ENCODE data around the gene NENF.

NENF gene

GRCh38 chr1:212434992-212435391 is 2.3 kb downstream of the NENF start (continued):
- TF ChIP-seq, protein P1, sequence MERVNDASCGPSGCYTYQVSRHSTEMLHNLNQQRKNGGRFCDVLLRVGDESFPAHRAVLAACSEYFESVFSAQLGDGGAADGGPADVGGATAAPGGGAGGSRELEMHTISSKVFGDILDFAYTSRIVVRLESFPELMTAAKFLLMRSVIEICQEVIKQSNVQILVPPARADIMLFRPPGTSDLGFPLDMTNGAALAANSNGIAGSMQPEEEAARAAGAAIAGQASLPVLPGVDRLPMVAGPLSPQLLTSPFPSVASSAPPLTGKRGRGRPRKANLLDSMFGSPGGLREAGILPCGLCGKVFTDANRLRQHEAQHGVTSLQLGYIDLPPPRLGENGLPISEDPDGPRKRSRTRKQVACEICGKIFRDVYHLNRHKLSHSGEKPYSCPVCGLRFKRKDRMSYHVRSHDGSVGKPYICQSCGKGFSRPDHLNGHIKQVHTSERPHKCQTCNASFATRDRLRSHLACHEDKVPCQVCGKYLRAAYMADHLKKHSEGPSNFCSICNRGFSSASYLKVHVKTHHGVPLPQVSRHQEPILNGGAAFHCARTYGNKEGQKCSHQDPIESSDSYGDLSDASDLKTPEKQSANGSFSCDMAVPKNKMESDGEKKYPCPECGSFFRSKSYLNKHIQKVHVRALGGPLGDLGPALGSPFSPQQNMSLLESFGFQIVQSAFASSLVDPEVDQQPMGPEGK (CRISPR knock-in tag; IDR thresholded peaks at IDR 0.05; ENCODE audit: borderline replicate concordance) = no peak
- no peak for TF ChIP-seq ZNF8 (CRISPR knock-in tag; IDR thresholded peaks at IDR 0.05)
- no peak for TF ChIP-seq TSHZ2 (CRISPR knock-in tag; IDR thresholded peaks at IDR 0.05)
- TF ChIP-seq, protein P2, sequence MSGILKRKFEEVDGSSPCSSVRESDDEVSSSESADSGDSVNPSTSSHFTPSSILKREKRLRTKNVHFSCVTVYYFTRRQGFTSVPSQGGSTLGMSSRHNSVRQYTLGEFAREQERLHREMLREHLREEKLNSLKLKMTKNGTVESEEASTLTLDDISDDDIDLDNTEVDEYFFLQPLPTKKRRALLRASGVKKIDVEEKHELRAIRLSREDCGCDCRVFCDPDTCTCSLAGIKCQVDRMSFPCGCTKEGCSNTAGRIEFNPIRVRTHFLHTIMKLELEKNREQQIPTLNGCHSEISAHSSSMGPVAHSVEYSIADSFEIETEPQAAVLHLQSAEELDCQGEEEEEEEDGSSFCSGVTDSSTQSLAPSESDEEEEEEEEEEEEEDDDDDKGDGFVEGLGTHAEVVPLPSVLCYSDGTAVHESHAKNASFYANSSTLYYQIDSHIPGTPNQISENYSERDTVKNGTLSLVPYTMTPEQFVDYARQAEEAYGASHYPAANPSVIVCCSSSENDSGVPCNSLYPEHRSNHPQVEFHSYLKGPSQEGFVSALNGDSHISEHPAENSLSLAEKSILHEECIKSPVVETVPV (CRISPR knock-in tag; IDR thresholded peaks at IDR 0.05) = no peak

DNA sequence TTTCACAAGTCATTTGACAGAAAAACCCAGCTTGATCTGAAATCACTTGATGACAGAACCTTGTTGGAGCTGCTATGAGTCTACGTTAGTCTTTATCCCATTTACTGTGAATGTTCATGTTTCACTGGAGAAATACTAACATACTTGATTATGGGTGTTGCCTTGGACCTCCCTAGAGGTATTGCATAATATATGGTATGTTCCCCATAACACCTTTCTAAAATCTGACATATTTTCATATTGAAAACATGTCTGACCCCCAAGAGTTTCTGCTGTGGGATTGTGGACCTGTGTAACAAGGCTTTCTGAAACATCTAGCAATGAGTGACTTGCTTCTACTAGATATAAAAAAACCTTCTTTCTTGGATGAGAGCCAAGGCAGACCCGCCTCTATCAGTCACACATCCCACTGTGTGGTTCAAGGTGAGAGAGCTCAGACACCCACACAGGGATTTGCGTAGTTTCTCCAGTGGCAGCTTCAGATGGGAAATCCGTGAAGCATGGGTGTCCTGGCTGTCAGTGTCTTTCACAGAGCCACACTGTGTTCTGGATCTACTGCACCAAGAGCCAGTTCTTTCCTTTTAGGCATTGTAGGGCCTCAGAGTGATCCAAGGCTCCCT is 4.6 kb downstream of the NENF start:
- ATAC-seq = no peak
- TF ChIP-seq CREB5 (CRISPR knock-in tag; IDR thresholded peaks at IDR 0.05; ENCODE audit: low read depth) (no peak), OSR1 (CRISPR knock-in tag; IDR thresholded peaks at IDR 0.05) (no peak), GLIS3 (CRISPR knock-in tag; IDR thresholded peaks at IDR 0.05) (no peak), PPARA (CRISPR knock-in tag; IDR thresholded peaks at IDR 0.05; ENCODE audit: borderline replicate concordance) (no peak), ZNF565 (CRISPR knock-in tag; conservative IDR thresholded peaks at IDR 0.05; ENCODE audit: low read depth) (no peak), TCF4 (CRISPR knock-in tag; IDR thresholded peaks at IDR 0.05; ENCODE audit: borderline replicate concordance) (no peak), ZFP3 (CRISPR knock-in tag; IDR thresholded peaks at IDR 0.05) (no peak), SNAI2 (CRISPR knock-in tag; IDR thresholded peaks at IDR 0.05) (no peak), TOX (CRISPR knock-in tag; IDR thresholded peaks at IDR 0.05; ENCODE audit: borderline replicate concordance) (no peak), ARNTL (CRISPR knock-in tag; IDR thresholded peaks at IDR 0.05; ENCODE audit: borderline replicate concordance, low read depth) (no peak), BACH2 (CRISPR knock-in tag; IDR thresholded peaks at IDR 0.05; ENCODE audit: borderline replicate concordance) (no peak)

- no peak for TF ChIP-seq ZNF565 (CRISPR knock-in tag; conservative IDR thresholded peaks at IDR 0.05; ENCODE audit: low read depth)
- no peak for TF ChIP-seq RARB (CRISPR knock-in tag; IDR thresholded peaks at IDR 0.05)
- TF ChIP-seq GLIS3 (CRISPR knock-in tag; IDR thresholded peaks at IDR 0.05) = no peak
- TF ChIP-seq ZC3H10 (CRISPR knock-in tag; IDR thresholded peaks at IDR 0.05) = no peak
- no peak for TF ChIP-seq ZNF8 (CRISPR knock-in tag; IDR thresholded peaks at IDR 0.05)
- TF ChIP-seq SNAI2 (CRISPR knock-in tag; IDR thresholded peaks at IDR 0.05) = no peak
- TF ChIP-seq, protein P2 (CRISPR knock-in tag; IDR thresholded peaks at IDR 0.05) = no peak
- TF ChIP-seq ZNF70 (CRISPR knock-in tag; IDR thresholded peaks at IDR 0.05) = no peak
- no peak for TF ChIP-seq PPARA (CRISPR knock-in tag; IDR thresholded peaks at IDR 0.05; ENCODE audit: borderline replicate concordance)
- no peak for TF ChIP-seq TCF4 (CRISPR knock-in tag; IDR thresholded peaks at IDR 0.05; ENCODE audit: borderline replicate concordance)
- TF ChIP-seq ISL1 (CRISPR knock-in tag; IDR thresholded peaks at IDR 0.05) = no peak
- no peak for TF ChIP-seq CSDC2 (CRISPR knock-in tag; IDR thresholded peaks at IDR 0.05)
- TF ChIP-seq BACH2 (CRISPR knock-in tag; IDR thresholded peaks at IDR 0.05; ENCODE audit: borderline replicate concordance) = no peak
- TF ChIP-seq ARNTL (CRISPR knock-in tag; IDR thresholded peaks at IDR 0.05; ENCODE audit: borderline replicate concordance, low read depth) = no peak
- TF ChIP-seq CREB5 (CRISPR knock-in tag; IDR thresholded peaks at IDR 0.05; ENCODE audit: low read depth) = no peak
- TF ChIP-seq ZFP3 (CRISPR knock-in tag; IDR thresholded peaks at IDR 0.05) = no peak
- TF ChIP-seq, protein P1 (CRISPR knock-in tag; IDR thresholded peaks at IDR 0.05; ENCODE audit: borderline replicate concordance) = no peak
- TF ChIP-seq ESRRG (CRISPR knock-in tag; IDR thresholded peaks at IDR 0.05) = no peak
- no peak for ATAC-seq
Measured at GRCh38 chr1:212438831-212439237, 6.1 kb downstream of the NENF start.
